K562 (cell line): ENCODE data around the gene STAT4. TPM values are rescaled to one million over a fixed set of nuclear protein-coding genes. Genes with fewer than 3 reads are reported as not detected.

Experiments used
- ATAC-seq: fragments of 200-7000 bp; cut with Tn5 transposase; 3 replicates; pipeline ENCODE4 v1.9.1; 2020; ENCODE audit warnings: moderate library complexity
- BruUV-seq: library from RNA; stranded (reverse); fragments of 400-500 nt; replicated peaks from 2 replicates; lab custom pipeline; 2021; lab: Mats Ljungman, UMichigan
- CTCF ChIA-PET: fragments of 300-600 bp; formaldehyde crosslinking; extraction: SDS; loops from one replicate; lab custom pipeline; 2021; ENCODE audit warnings: low intra/inter-chr PET ratio; lab: Yijun Ruan, JAX
- POLR2A ChIA-PET: fragments of 300-600, 350-650 bp; sonication (Branson Sonifier 250); formaldehyde crosslinking; extraction: SDS; loops from one replicate; lab custom pipeline; 2021; ENCODE audit warnings: antibody characterized with exemption, inconsistent platforms; lab: Yijun Ruan, JAX
- DNase-seq, 4 experiments: peaks; one replicate each; pipeline versions ENCODE4 v3.0.0 to v3.0.0-alpha.2; 2011 to 2018; ENCODE audit warnings: low spot score in 3 of 4, mixed read lengths in 3 of 4; ENCODE audit errors: extremely low read depth in 1 of 4
- FAIRE-seq: peaks from 2 replicates; lab custom pipeline; 2011; peaks lifted over from hg19 to GRCh38; lab: Jason Lieb, UNC
- H2AFZ ChIP-seq: 2 replicates; pipeline ENCODE4 v1.6.0; 2011; ENCODE audit warnings: low read depth, low read length, control low read depth, inconsistent platforms
- H3K27ac ChIP-seq: fragments of 200-600 bp; 3 replicates; pipeline ENCODE4 v1.8.0; 2011; ENCODE audit warnings: low read depth, mild to moderate bottlenecking, control low read depth, inconsistent platforms, low read length, moderate library complexity, mixed read lengths; ENCODE audit errors: extremely low read depth
- H3K27me3 ChIP-seq, 2 experiments: fragments of 300-600 bp in 1 of 2; 2 replicates in 1 of 2; 3 replicates in 1 of 2; pipeline versions ENCODE4 v1.6.0 to v1.8.0; 2011; ENCODE audit warnings: inconsistent platforms in 2 of 2, low read length in 2 of 2, mild to moderate bottlenecking in 1 of 2, mixed read lengths in 1 of 2, moderate library complexity in 1 of 2; ENCODE audit not compliant: control insufficient read depth in 2 of 2, insufficient read depth in 2 of 2
- H3K36me3 ChIP-seq: fragments of 300-600 bp; 3 replicates; pipeline ENCODE4 v1.8.0; 2011; ENCODE audit warnings: mild to moderate bottlenecking, low read length, inconsistent platforms; ENCODE audit not compliant: control insufficient read depth, insufficient read depth
- H3K4me1 ChIP-seq, 2 experiments: fragments of 200-600 bp in 1 of 2; replicated peaks in 1 of 2; 2 replicates in 1 of 2; 3 replicates in 1 of 2; pipeline versions ENCODE4 v1.5.1 to v1.8.0; 2011; ENCODE audit warnings: inconsistent platforms in 2 of 2, low read length in 2 of 2, mild to moderate bottlenecking in 1 of 2, mixed read lengths in 1 of 2, moderate library complexity in 1 of 2; ENCODE audit not compliant: control insufficient read depth in 2 of 2, insufficient read depth in 2 of 2
- H3K4me2 ChIP-seq: 2 replicates; pipeline ENCODE4 v1.6.1; 2011; ENCODE audit warnings: low read length, control low read depth, inconsistent platforms, mixed read lengths; ENCODE audit not compliant: insufficient read depth
- H3K4me3 ChIP-seq: fragments of 200-600 bp; sonication (generic), shearing (Covaris generic); 2 replicates; pipeline ENCODE4 v1.5.1; 2016; ENCODE audit warnings: control low read depth, inconsistent platforms
- H3K79me2 ChIP-seq: fragments of 200-600 bp; 3 replicates; pipeline ENCODE4 v1.8.0; 2011; ENCODE audit warnings: low read length, inconsistent platforms; ENCODE audit not compliant: control insufficient read depth, insufficient read depth
- H3K9ac ChIP-seq, 2 experiments: 2 replicates each; pipeline versions ENCODE4 v1.6.0 to v1.6.1; 2011; ENCODE audit warnings: low read depth in 2 of 2, low read length in 2 of 2, control low read depth in 1 of 2, inconsistent platforms in 1 of 2, mild to moderate bottlenecking in 1 of 2, mixed read lengths in 1 of 2; ENCODE audit not compliant: insufficient read depth in 1 of 2
- H3K9me1 ChIP-seq: one replicate; pipeline ENCODE4 v1.6.0; 2011; ENCODE audit warnings: inconsistent platforms, mild to moderate bottlenecking, low read length, moderate library complexity; ENCODE audit not compliant: control insufficient read depth, insufficient read depth
- H3K9me3 ChIP-seq: replicated peaks from 2 replicates; pipeline ENCODE4 v1.5.1; 2011; ENCODE audit warnings: low read depth, low read length, inconsistent platforms; ENCODE audit not compliant: control insufficient read depth, insufficient read depth
- H4K20me1 ChIP-seq: replicated peaks from 2 replicates; pipeline ENCODE4 v1.6.1; 2011; ENCODE audit warnings: low read length, inconsistent platforms, mixed read lengths; ENCODE audit not compliant: control insufficient read depth, insufficient read depth
- CEBPB ChIP-seq: fragments of 450-650 bp; IDR thresholded peaks from 2 replicates; pipeline ENCODE4 v1.6.1; 2016; ENCODE audit warnings: missing genetic modification characterization, missing compliant biosample characterization
- CEBPG ChIP-seq, 3 experiments: fragments of 200-800 bp in 1 of 3; sonication (Bioruptor generic) in 1 of 3; sonication (generic) in 1 of 3; formaldehyde crosslinking in 1 of 3; IDR thresholded peaks in 2 of 3; conservative IDR thresholded peaks in 1 of 3; 2 replicates each; pipeline versions ENCODE4 v1.6.1 to v1.8.0; 2016 to 2022; ENCODE audit warnings: missing compliant biosample characterization in 2 of 3, missing genetic modification characterization in 2 of 3, mild to moderate bottlenecking in 1 of 3, missing genetic modification reagents in 1 of 3
- KAT7 ChIP-seq: sonication (generic); formaldehyde crosslinking; IDR thresholded peaks from 2 replicates; pipeline ENCODE4 v1.8.0; 2022; ENCODE audit warnings: missing genetic modification reagents, mild to moderate bottlenecking, borderline replicate concordance
- MCM2 ChIP-seq: fragments of 450-650 bp; IDR thresholded peaks from 2 replicates; pipeline ENCODE4 v1.6.1; 2017; ENCODE audit warnings: low read depth, mild to moderate bottlenecking
- MEF2D ChIP-seq: conservative IDR thresholded peaks from 2 replicates; pipeline ENCODE4 v1.6.1; 2016; ENCODE audit warnings: low read depth, missing genetic modification characterization, missing compliant biosample characterization
- POLR2H ChIP-seq: IDR thresholded peaks from 2 replicates; pipeline ENCODE4 v1.6.1; 2016; ENCODE audit warnings: missing genetic modification characterization, low read depth, mild to moderate bottlenecking, control low read depth, missing compliant biosample characterization, moderate library complexity
- RCOR1 ChIP-seq, 2 experiments: IDR thresholded peaks; 2 replicates each; pipeline ENCODE4 v1.6.1; 2012; ENCODE audit warnings: low read depth in 2 of 2, low read length in 2 of 2, borderline replicate concordance in 1 of 2, improper control_type of control experiment in 1 of 2
- SMARCA5 ChIP-seq: fragments of 450-650 bp; IDR thresholded peaks from 2 replicates; pipeline ENCODE4 v1.6.1; 2016
- SUPT5H ChIP-seq: fragments of 450-650 bp; IDR thresholded peaks from 2 replicates; pipeline ENCODE4 v1.6.1; 2016
- ZKSCAN3 ChIP-seq: fragments of 250-450 bp; sonication (Bioruptor Pico); IDR thresholded peaks from 2 replicates; pipeline ENCODE4 v1.4.0; 2020
- ZNF431 ChIP-seq: sonication (generic); formaldehyde crosslinking; IDR thresholded peaks from 2 replicates; pipeline ENCODE4 v1.8.0; 2022; ENCODE audit warnings: mild to moderate bottlenecking, missing genetic modification reagents
- ZNF766 ChIP-seq: fragments of 200-800 bp; sonication (Bioruptor generic); conservative IDR thresholded peaks from 2 replicates; pipeline ENCODE4 v1.6.1; 2016; ENCODE audit warnings: missing genetic modification characterization, missing compliant biosample characterization
- WGBS: fragments of 100-300 bp; shearing (Covaris generic); methylation state at CpG from one replicate; pipeline ENCODE4 v1.1.6; 2016; ENCODE audit warnings: low coverage, mixed read lengths; ENCODE audit not compliant: insufficient coverage; ENCODE audit errors: missing lambda C conversion rate; 5-methylcytosine and 5-hydroxymethylcytosine counted together
- in situ Hi-C: fragments of 300-500 bp; cut with MboI; formaldehyde crosslinking; loops from 4 replicates; pipeline ENCODE4 v1.15.0; 2018; ENCODE audit warnings: inconsistent platforms, mixed read lengths
- intact Hi-C: fragments of 100-400 bp; cut with micrococcal nuclease; formaldehyde crosslinking; loops from 2 replicates; pipeline ENCODE4 v1.14.2; 2022
- polyA plus RNA-seq, 8 experiments: library from polyadenylated mRNA; depleted of rRNA in 4 of 8; stranded (reverse) in 5 of 8; unstranded in 3 of 8; fragments of >200 nt; fragmentation: Nextera tagmentation in 2 of 8; fragmentation: Illumina TruSeq in 1 of 8; extraction: Ambion mirVana in 2 of 8; extraction: Trizol in 1 of 8; gene quantifications; 2 replicates each; pipeline versions ENCODE4 v1.2.1 to v1.2.3, GENCODE V29; 2011 to 2014; ENCODE audit warnings: inconsistent platforms in 1 of 8, missing spikeins in 1 of 8
- total RNA-seq, 7 experiments: library from RNA; depleted of rRNA in 6 of 7; stranded (reverse); fragments of >200 nt in 6 of 7; fragmentation: Illumina TruSeq in 2 of 7; extraction: Trizol in 2 of 7; gene quantifications; 2 replicates each; pipeline versions ENCODE4 v1.2.1 to v1.2.3, GENCODE V29; 2011 to 2021; ENCODE audit warnings: low replicate concordance in 1 of 7
- TF ChIP-seq, protein P1 (sequence below): fragments of 450-650 bp; formaldehyde crosslinking; IDR thresholded peaks from 2 replicates; pipeline ENCODE4 v1.4.0; 2022; ENCODE audit warnings: missing genetic modification characterization
- TF ChIP-seq, protein P2 (sequence below): fragments of 450-650 bp; formaldehyde crosslinking; IDR thresholded peaks from 2 replicates; pipeline ENCODE4 v1.4.0; 2020; ENCODE audit warnings: mild to moderate bottlenecking, moderate library complexity
- TF ChIP-seq, protein P3 (sequence below), 2 experiments: fragments of 200-800 bp in 1 of 2; sonication (Bioruptor generic) in 1 of 2; sonication (generic) in 1 of 2; formaldehyde crosslinking in 1 of 2; IDR thresholded peaks in 1 of 2; conservative IDR thresholded peaks in 1 of 2; 2 replicates each; pipeline versions ENCODE4 v1.5.0 to v1.6.1; 2016 to 2020; ENCODE audit warnings: missing compliant biosample characterization in 1 of 2, missing genetic modification characterization in 1 of 2, missing genetic modification reagents in 1 of 2

The STAT4 gene
- total and polyA plus RNA-seq, 9 of the 15 experiments (the other 6 are each of a cell fraction or from before 2014, with no cell fraction given) = 0.01 to 0.06 (median 0.03) TPM; not detected in 6

DNA sequence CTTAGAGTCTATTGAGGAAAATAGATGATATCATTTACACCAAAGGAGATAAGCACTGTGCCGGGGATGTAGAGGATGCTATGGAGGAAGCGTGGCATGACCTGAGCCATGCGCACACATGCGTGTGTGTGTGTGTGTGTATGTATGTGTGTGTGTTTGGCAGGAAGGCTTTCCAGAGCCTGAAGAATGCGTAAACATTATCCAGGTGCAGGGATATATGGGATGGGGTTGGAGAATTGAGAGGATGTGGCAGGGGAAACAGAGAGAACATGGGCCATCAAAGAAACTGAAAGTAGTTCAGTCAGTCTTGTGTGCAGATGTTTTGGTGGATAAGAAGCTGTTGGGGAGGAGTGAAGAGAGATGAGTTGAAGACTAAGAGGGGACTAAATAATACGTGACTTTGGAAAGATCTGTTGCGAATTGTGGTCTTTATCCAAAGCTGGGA is 127.5 kb downstream of the STAT4 start (continued):
- no peak for TF ChIP-seq MCM2
- TF ChIP-seq RCOR1 (IDR thresholded peaks at IDR 0.05; ENCODE audit: borderline replicate concordance in 1 of 2, low read depth in 2 of 2, low read length in 2 of 2) = peak in 1 of 2 experiments; percentile 30; a peak in 1 of 4 replicates

GRCh38 chr2:191020742-191021381 is 129.9 kb downstream of the STAT4 start:
- Histone ChIP-seq H3K9me3 (no peaks in the 10 kb centered on the region; the same call in 1 of the 2 replicates), H4K20me1 (no peaks in the 10 kb centered on the region), H3K4me1 (peaks cover 0 to 22% of the 10 kb centered on the region in 2 experiments; a peak in 4 of 5 replicates), H3K4me3 (peak overlapping the region; percentile 50), H3K36me3 (no peaks in the 10 kb centered on the region), H2AFZ (peak overlapping the region; percentile 93), H3K27me3 (no peaks in the 10 kb centered on the region), H3K9ac (peak overlapping the region; percentile 87 to 92), H3K9me1 (no peaks in the 10 kb centered on the region), H3K4me2 (peak overlapping the region; percentile 94), H3K27ac (peak overlapping the region; percentile 93), H3K79me2 (peaks cover 17% of the 10 kb centered on the region)
- FAIRE-seq (peak; percentile 23), DNase-seq (peak in 2 of 4 experiments; percentile 22 to 37), ATAC-seq (peak; percentile 43)
- intact Hi-C loops (loop anchor here (5.0 kb wide), 1 partner anchor 139 kb away; the partner anchor contains the start of gene GLS), in situ Hi-C loops (no loop called here)
- ChIA-PET CTCF (no interaction called here), POLR2A (interaction anchor here (1.0 kb wide), 1 partner anchor 31 kb away, joined by 3 read pairs; no protein-coding TSS in a partner anchor)
- TSS peak; percentile 84 for BruUV-seq
- WGBS = 1% methylated on average over 11 of the region's 14 CpGs
- TF ChIP-seq, protein P1, sequence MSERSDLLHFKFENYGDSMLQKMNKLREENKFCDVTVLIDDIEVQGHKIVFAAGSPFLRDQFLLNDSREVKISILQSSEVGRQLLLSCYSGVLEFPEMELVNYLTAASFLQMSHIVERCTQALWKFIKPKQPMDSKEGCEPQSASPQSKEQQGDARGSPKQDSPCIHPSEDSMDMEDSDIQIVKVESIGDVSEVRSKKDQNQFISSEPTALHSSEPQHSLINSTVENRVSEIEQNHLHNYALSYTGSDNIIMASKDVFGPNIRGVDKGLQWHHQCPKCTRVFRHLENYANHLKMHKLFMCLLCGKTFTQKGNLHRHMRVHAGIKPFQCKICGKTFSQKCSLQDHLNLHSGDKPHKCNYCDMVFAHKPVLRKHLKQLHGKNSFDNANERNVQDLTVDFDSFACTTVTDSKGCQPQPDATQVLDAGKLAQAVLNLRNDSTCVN (CRISPR knock-in tag) = no peak
- TF ChIP-seq ZKSCAN3 (CRISPR knock-in tag) (no peak), ZNF766 (peak; percentile 9; the same call in 1 of the 2 replicates), MEF2D (tag) (0 out of 2 replicates have a peak, but pooled peaks have one; percentile 11), CEBPG (CRISPR knock-in tag; IDR thresholded peaks at IDR 0.05) (0 out of 2 replicates have a peak, but pooled peaks have one; percentile 23), CEBPG (tag; conservative IDR thresholded peaks at IDR 0.05 in 1 of 2, IDR thresholded peaks at IDR 0.05 in 1 of 2) (peak in 1 of 2 experiments; percentile 70; a peak in 3 of 4 replicates), POLR2H (0 out of 2 replicates have a peak, but pooled peaks have one; percentile 48), ZNF431 (CRISPR knock-in tag) (peak; percentile 45; the same call in 1 of the 2 replicates), SUPT5H (peak; percentile 60), SMARCA5 (no peak), KAT7 (peak; percentile 15; the same call in 1 of the 2 replicates), CEBPB (tag) (peak; percentile 84)
- TF ChIP-seq, protein P2, sequence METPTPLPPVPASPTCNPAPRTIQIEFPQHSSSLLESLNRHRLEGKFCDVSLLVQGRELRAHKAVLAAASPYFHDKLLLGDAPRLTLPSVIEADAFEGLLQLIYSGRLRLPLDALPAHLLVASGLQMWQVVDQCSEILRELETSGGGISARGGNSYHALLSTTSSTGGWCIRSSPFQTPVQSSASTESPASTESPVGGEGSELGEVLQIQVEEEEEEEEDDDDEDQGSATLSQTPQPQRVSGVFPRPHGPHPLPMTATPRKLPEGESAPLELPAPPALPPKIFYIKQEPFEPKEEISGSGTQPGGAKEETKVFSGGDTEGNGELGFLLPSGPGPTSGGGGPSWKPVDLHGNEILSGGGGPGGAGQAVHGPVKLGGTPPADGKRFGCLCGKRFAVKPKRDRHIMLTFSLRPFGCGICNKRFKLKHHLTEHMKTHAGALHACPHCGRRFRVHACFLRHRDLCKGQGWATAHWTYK (CRISPR knock-in tag) = 0 out of 2 replicates have a peak, but pooled peaks have one; percentile 13
- TF ChIP-seq, protein P3, sequence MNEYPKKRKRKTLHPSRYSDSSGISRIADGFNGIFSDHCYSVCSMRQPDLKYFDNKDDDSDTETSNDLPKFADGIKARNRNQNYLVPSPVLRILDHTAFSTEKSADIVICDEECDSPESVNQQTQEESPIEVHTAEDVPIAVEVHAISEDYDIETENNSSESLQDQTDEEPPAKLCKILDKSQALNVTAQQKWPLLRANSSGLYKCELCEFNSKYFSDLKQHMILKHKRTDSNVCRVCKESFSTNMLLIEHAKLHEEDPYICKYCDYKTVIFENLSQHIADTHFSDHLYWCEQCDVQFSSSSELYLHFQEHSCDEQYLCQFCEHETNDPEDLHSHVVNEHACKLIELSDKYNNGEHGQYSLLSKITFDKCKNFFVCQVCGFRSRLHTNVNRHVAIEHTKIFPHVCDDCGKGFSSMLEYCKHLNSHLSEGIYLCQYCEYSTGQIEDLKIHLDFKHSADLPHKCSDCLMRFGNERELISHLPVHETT (CRISPR knock-in tag; conservative IDR thresholded peaks at IDR 0.05 in 1 of 2, IDR thresholded peaks at IDR 0.05 in 1 of 2) = peak in 1 of 2 experiments; percentile 62; a peak in 2 of 4 replicates
